ENCODE data around the gene CFAP58.

DNA sequence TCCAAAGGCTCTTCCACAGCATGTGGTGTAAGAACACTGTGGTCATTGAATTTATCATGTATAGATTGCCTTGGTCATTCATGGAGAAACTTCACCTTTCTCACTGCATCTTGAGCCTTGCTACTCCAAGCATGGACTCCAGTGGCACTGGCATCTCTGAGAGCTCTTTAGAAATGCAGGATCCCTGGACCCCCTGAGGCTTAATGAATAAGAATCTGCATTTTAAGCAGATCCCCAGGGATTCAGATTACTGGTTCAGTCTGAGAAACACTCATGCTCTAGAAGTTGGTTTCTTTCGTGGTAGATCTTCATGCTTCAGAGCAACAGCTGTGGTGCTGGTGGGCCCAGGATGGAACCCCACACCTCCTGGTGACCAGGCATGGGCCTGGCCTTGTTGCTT, 63.2 kb downstream of the CFAP58 start:
- no peak for TF ChIP-seq CTCF (IDR thresholded peaks at IDR 0.05)
- TF ChIP-seq POLR2A (IDR thresholded peaks at IDR 0.05), result no peak
